ENCODE data around the gene EIF1AX. TPM values are rescaled to one million over a fixed set of nuclear protein-coding genes. Genes with fewer than 3 reads are reported as not detected.

The EIF1AX gene
- polyA plus RNA-seq, 1 donor from 2014 or later: 67.1 TPM

DNA sequence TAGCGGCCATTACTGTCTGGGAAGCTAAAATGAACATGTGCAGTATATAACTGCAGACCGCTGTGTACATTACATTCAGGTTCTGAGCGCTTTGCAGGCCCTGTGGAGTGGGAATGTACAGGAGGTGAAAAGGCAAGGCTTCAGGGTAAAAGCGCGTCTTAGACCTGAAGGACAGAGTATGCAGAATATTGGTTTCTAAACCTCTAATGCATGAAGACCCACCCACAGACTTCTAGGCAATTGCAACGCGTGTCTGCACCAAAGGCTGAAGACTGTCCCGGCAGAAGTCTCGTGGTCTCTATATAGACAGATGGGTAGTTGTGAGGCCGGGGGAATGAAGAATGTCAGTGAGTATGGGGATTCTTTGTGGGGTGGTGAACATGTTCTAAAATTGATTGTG is 30.4 kb downstream of the EIF1AX start:
- Histone ChIP-seq H3K36me3 (ENCODE audit: insufficient read depth, low read length) (no peaks in the 10 kb centered on the region), H4K20me1 (ENCODE audit: insufficient read depth) (no peaks in the 10 kb centered on the region), H3K27ac (ENCODE audit: low read length) (no peak overlapping the region), H3K9me2 (ENCODE audit: insufficient read depth, low read length) (no peaks in the 10 kb centered on the region), H3K4me2 (ENCODE audit: low read length) (no peak overlapping the region), H3K27me3 (ENCODE audit: insufficient read depth, low read depth, low read length) (peaks cover 10% of the 10 kb centered on the region), H2AFZ (ENCODE audit: low read depth, low read length) (no peak overlapping the region), H3K9me3 (ENCODE audit: low read length) (no peaks in the 10 kb centered on the region), H3K79me2 (replicated peaks; ENCODE audit: insufficient read depth, low read length) (no peaks in the 10 kb centered on the region), H3K9ac (ENCODE audit: low read length) (no peak overlapping the region), H3K4me3 (ENCODE audit: low read length) (no peak overlapping the region), H3F3A (ENCODE audit: insufficient read depth, low read length, poor library complexity, severe bottlenecking) (no peaks in the 10 kb centered on the region)
- TF ChIP-seq POLR2AphosphoS5 (IDR thresholded peaks at IDR 0.05): no peak
- TF ChIP-seq EZH2 (IDR thresholded peaks at IDR 0.05; ENCODE audit: borderline replicate concordance, insufficient read depth, low read length, poor library complexity, severe bottlenecking): no peak
- no peak for TF ChIP-seq EP300 (conservative IDR thresholded peaks at IDR 0.05; ENCODE audit: poor library complexity, severe bottlenecking)
- TF ChIP-seq SMC3 (conservative IDR thresholded peaks at IDR 0.05; ENCODE audit: poor library complexity): no peak
- TF ChIP-seq, protein P1, sequence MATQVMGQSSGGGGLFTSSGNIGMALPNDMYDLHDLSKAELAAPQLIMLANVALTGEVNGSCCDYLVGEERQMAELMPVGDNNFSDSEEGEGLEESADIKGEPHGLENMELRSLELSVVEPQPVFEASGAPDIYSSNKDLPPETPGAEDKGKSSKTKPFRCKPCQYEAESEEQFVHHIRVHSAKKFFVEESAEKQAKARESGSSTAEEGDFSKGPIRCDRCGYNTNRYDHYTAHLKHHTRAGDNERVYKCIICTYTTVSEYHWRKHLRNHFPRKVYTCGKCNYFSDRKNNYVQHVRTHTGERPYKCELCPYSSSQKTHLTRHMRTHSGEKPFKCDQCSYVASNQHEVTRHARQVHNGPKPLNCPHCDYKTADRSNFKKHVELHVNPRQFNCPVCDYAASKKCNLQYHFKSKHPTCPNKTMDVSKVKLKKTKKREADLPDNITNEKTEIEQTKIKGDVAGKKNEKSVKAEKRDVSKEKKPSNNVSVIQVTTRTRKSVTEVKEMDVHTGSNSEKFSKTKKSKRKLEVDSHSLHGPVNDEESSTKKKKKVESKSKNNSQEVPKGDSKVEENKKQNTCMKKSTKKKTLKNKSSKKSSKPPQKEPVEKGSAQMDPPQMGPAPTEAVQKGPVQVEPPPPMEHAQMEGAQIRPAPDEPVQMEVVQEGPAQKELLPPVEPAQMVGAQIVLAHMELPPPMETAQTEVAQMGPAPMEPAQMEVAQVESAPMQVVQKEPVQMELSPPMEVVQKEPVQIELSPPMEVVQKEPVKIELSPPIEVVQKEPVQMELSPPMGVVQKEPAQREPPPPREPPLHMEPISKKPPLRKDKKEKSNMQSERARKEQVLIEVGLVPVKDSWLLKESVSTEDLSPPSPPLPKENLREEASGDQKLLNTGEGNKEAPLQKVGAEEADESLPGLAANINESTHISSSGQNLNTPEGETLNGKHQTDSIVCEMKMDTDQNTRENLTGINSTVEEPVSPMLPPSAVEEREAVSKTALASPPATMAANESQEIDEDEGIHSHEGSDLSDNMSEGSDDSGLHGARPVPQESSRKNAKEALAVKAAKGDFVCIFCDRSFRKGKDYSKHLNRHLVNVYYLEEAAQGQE (IDR thresholded peaks at IDR 0.05; ENCODE audit: borderline replicate concordance): no peak
- no peak for TF ChIP-seq RAD21 (conservative IDR thresholded peaks at IDR 0.05)
- TF ChIP-seq MXI1 (conservative IDR thresholded peaks at IDR 0.05; ENCODE audit: poor library complexity, severe bottlenecking): no peak
- TF ChIP-seq TAF1 (IDR thresholded peaks at IDR 0.05; ENCODE audit: low read depth): no peak
- TF ChIP-seq, protein P2, sequence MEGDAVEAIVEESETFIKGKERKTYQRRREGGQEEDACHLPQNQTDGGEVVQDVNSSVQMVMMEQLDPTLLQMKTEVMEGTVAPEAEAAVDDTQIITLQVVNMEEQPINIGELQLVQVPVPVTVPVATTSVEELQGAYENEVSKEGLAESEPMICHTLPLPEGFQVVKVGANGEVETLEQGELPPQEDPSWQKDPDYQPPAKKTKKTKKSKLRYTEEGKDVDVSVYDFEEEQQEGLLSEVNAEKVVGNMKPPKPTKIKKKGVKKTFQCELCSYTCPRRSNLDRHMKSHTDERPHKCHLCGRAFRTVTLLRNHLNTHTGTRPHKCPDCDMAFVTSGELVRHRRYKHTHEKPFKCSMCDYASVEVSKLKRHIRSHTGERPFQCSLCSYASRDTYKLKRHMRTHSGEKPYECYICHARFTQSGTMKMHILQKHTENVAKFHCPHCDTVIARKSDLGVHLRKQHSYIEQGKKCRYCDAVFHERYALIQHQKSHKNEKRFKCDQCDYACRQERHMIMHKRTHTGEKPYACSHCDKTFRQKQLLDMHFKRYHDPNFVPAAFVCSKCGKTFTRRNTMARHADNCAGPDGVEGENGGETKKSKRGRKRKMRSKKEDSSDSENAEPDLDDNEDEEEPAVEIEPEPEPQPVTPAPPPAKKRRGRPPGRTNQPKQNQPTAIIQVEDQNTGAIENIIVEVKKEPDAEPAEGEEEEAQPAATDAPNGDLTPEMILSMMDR (IDR thresholded peaks at IDR 0.05; ENCODE audit: poor library complexity, severe bottlenecking): no peak

DNA sequence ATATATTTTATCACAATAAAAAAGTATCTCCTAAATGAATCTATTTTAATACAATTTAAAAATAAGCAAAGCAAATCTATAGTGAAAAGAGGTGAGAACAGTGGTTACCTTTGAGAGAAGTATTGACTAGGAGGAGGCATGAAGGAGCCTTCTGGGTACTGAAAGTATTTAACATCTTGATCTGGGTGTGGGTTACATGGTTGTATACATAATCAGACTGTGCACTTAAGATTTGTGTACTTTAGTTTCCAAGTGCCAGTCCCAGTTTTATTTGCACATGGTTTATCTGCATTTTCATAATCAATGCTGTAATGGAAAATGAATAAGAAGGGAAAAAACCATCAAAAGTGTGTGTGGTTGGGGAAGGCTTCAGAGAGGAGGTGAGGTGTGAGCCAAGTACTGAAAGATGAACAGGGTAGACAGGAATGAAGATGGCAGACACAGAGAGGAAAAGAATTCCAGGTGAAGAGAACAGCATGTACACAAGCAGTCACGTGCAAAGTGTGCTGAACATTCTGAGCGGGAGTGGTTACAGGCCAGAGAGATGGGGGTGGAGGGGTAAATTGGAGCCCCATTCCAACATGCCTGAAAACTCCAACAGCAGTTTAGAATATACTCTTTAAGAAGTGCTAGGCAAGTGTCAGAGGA is 39.6 kb downstream of the EIF1AX start:
- TF ChIP-seq TAF1 (IDR thresholded peaks at IDR 0.05; ENCODE audit: low read depth) (no peak), MXI1 (conservative IDR thresholded peaks at IDR 0.05; ENCODE audit: poor library complexity, severe bottlenecking) (no peak), POLR2AphosphoS5 (IDR thresholded peaks at IDR 0.05) (no peak), EP300 (conservative IDR thresholded peaks at IDR 0.05; ENCODE audit: poor library complexity, severe bottlenecking) (no peak), EZH2 (IDR thresholded peaks at IDR 0.05; ENCODE audit: borderline replicate concordance, insufficient read depth, low read length, poor library complexity, severe bottlenecking) (no peak)
- TF ChIP-seq, protein P2 (IDR thresholded peaks at IDR 0.05; ENCODE audit: poor library complexity, severe bottlenecking): no peak
- H3K27ac ChIP-seq (ENCODE audit: low read length): no peak overlapping the region
- H3F3A ChIP-seq (ENCODE audit: insufficient read depth, low read length, poor library complexity, severe bottlenecking): no peaks in the 10 kb centered on the region
- H3K9me2 ChIP-seq (ENCODE audit: insufficient read depth, low read length): no peaks in the 10 kb centered on the region
- H3K9me3 ChIP-seq (ENCODE audit: low read length): no peaks in the 10 kb centered on the region
- H3K9ac ChIP-seq (ENCODE audit: low read length): no peak overlapping the region
- no peaks in the 10 kb centered on the region for H3K79me2 ChIP-seq (replicated peaks; ENCODE audit: insufficient read depth, low read length)
- H3K4me3 ChIP-seq (ENCODE audit: low read length): no peak overlapping the region
- H3K4me2 ChIP-seq (ENCODE audit: low read length): no peak overlapping the region
- no peaks in the 10 kb centered on the region for H3K27me3 ChIP-seq (ENCODE audit: insufficient read depth, low read depth, low read length)
- no peaks in the 10 kb centered on the region for H3K36me3 ChIP-seq (ENCODE audit: insufficient read depth, low read length)
- H2AFZ ChIP-seq (ENCODE audit: low read depth, low read length): no peak overlapping the region
- no peaks in the 10 kb centered on the region for H4K20me1 ChIP-seq (ENCODE audit: insufficient read depth)
